ENCODE results near the gene CELF5. TPM values are rescaled to one million over a fixed set of nuclear protein-coding genes. Genes with fewer than 3 reads are reported as not detected.
"Not testable (repeated sequence)": the region's sequence is repeated elsewhere in the genome, so short reads cannot be mapped to it uniquely, and the experiment has no call there.

CELF5 gene
- total RNA-seq, 2 donors from 2014 or later: 0.42 to 0.59 TPM

DNA sequence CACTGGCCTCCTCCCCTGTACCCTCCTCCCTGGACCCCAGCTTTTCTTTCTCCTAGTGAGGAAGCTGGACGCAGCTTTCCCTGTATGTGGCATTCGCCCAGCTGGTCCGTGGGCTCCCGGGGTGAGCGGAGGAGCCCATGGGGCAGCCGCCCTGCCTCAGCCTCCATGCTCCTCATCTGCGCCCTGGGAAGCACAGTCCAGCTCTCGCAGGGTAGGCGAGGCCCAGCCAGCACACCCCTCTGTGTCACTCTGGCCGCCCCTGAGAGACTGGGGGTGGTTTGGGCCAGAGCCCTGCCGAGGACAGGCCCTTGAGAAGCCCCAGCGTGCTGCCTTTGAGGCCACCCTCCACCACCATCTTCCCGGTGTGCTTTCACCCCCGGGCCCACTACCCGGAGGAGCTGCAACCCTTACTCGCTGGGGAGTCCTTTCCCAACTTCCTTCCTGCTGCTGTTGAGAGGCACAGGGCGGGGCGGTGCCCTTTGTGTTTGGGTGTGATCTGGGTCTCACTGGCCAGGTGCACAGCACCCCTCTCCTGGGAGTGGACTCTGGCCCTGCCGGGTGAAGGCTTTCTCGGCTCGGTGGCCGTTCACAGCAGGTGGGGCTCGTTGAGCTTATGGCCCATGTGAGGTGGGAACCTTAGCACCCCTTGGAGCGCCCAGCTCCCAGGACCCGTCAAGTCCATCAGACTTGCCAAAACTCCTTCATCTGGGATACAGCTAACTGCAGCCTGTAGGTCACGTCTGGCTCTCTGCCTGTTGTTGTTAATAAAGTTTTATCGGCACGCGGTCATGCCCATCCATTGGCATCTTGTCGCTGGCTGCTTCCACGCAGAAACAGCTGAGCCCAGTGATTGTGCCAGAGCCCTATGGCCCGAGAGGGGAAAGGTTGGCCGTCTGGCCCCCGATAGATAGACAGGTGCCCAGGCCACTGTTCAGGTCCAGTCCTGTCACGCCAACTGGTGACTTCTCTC lies 35.5 kb upstream of the CELF5 start:
- TF ChIP-seq, protein P1, sequence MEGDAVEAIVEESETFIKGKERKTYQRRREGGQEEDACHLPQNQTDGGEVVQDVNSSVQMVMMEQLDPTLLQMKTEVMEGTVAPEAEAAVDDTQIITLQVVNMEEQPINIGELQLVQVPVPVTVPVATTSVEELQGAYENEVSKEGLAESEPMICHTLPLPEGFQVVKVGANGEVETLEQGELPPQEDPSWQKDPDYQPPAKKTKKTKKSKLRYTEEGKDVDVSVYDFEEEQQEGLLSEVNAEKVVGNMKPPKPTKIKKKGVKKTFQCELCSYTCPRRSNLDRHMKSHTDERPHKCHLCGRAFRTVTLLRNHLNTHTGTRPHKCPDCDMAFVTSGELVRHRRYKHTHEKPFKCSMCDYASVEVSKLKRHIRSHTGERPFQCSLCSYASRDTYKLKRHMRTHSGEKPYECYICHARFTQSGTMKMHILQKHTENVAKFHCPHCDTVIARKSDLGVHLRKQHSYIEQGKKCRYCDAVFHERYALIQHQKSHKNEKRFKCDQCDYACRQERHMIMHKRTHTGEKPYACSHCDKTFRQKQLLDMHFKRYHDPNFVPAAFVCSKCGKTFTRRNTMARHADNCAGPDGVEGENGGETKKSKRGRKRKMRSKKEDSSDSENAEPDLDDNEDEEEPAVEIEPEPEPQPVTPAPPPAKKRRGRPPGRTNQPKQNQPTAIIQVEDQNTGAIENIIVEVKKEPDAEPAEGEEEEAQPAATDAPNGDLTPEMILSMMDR (IDR thresholded peaks at IDR 0.05): no peak
- Histone ChIP-seq H3K9me3 (no peaks in the 10 kb centered on the region), H3K4me3 (peak overlapping the region; percentile 15), H3K27me3 (no peaks in the 10 kb centered on the region), H3K4me1 (peaks cover 30% of the 10 kb centered on the region), H3K27ac (peak overlapping the region; percentile 87), H3K9ac (ENCODE audit: low read depth in 2 of 2, low read length in 2 of 2) (peak overlapping the region; percentile 54 to 94), H3K36me3 (no peaks in the 10 kb centered on the region)
- peak; percentile 93 for DNase-seq
- intact Hi-C loops (cut with DNase I): no loop called here

DNA sequence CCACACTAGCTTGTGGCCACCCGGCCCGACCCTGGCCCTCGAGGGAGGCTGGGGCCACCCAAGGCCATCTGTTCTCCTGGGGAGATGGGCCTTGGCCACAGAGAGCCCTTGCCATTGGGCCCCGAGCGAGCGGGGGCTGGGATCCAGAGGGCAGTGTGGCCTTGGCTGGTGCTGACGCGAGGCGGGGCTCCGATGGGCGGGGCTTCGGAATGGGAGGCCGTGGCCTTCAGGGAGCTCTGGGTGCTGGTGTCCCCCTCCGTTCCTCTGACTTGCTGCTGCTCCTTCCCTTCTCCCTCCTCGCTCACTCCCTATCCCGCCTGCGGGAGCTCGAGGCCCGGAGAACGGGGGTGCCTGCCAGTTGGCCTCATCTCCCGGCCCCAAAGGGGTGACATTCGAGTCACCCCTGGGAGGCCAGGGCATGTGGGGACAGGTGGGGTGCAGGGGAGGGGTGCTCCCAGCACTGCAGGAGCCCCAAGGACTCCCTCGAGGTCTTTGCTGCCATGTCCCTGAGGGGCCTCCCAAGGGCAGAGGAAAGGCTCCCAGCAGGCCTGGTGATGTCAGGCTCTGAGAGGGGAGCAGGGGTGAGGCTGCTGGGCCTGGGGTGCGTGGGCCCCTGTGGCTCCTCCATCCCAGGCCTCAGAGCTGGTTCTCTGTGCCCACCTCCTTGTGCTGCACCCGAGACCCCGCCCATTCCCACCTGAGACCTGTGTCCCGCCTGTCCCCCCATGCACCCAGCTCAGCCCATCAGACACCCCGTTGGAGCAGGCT lies 34.6 kb upstream of the CELF5 start:
- H3K36me3 ChIP-seq: no peaks in the 10 kb centered on the region
- H3K9ac ChIP-seq (ENCODE audit: low read depth in 2 of 2, low read length in 2 of 2): peak overlapping the region in 1 of 2 donors; percentile 14
- H3K9me3 ChIP-seq: no peaks in the 10 kb centered on the region
- H3K4me1 ChIP-seq: peaks cover 30% of the 10 kb centered on the region
- H3K27me3 ChIP-seq: no peaks in the 10 kb centered on the region
- TF ChIP-seq, protein P1 (IDR thresholded peaks at IDR 0.05): no peak
- H3K4me3 ChIP-seq: no peak overlapping the region
- intact Hi-C loops (cut with DNase I): no loop called here
- peak overlapping the region; percentile 87 for H3K27ac ChIP-seq
- DNase-seq: peak; percentile 73

DNA sequence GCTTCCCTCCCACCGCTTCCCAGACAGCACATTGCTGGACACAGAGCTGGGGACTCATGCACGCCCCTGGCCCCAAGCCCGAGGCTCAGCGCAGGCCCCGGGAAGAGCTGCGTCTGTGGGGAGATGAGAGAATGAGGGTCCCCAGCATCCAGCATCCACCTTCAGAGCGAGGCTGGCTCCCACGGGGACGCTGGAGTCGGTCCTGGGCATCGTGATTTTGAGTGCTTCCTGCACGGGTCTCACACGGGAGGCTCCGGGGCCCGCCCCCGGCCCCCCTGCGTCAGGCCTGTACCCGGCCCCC lies 34.0 kb upstream of the CELF5 start:
- Histone ChIP-seq H3K9ac (ENCODE audit: low read depth in 2 of 2, low read length in 2 of 2) (no peak overlapping the region), H3K4me3 (no peak overlapping the region), H3K27me3 (no peaks in the 10 kb centered on the region), H3K36me3 (no peaks in the 10 kb centered on the region), H3K4me1 (peaks cover 30% of the 10 kb centered on the region), H3K9me3 (no peaks in the 10 kb centered on the region), H3K27ac (no peak overlapping the region)
- TF ChIP-seq, protein P1 (IDR thresholded peaks at IDR 0.05): no peak
- intact Hi-C loops (cut with DNase I): no loop called here
- no peak for DNase-seq

DNA sequence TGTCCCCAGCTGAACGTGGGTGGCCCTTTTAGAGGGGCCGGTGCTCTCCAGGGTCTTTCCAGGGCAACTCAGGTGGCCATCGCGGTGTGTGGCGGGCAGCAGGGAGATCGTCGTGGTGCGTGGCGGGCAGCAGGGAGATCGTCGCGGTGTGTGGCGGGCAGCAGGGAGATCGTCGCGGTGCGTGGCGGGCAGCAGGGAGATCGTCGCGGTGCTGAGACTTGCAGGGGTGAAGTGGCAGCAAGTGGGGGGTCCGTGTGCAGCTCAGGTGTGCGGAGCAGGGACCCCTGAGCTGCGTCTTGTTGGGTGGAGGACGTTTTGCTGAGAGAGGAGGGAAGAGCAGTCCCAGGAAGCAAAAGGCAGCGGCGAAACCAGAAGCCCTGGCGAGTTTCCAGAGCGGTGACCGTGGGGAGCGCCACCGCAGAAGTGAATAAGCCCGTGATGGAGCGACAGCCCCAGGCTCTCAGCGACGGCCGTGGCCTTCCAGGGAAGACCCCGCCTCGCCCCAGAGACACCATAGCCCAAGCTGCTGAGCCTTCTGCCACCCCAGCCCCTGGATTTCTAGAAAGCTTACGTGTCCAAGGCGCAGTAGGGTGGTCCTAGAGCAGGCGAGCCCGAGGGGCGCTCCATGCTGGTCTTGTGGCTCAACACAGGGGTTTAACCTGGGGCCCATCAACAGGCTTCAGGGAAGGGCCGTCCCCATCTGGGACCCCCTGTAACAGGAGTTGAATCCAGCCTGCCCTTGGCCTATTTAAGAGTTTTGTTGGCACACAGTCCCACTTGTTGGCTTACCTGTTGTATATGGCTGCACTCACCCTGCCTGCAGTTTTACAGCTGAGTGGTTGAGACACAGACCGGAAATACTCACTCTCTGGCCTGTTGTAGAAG lies 33.3 kb upstream of the CELF5 start:
- no peaks in the 10 kb centered on the region for H3K27me3 ChIP-seq
- intact Hi-C loops (cut with DNase I): no loop called here
- DNase-seq: no peak
- no peak overlapping the region for H3K9ac ChIP-seq (ENCODE audit: low read depth in 2 of 2, low read length in 2 of 2)
- TF ChIP-seq, protein P1 (IDR thresholded peaks at IDR 0.05): no peak
- H3K4me3 ChIP-seq: no peak overlapping the region
- no peaks in the 10 kb centered on the region for H3K9me3 ChIP-seq
- H3K36me3 ChIP-seq: no peaks in the 10 kb centered on the region
- no peak overlapping the region for H3K27ac ChIP-seq
- H3K4me1 ChIP-seq: peaks cover 30% of the 10 kb centered on the region

DNA sequence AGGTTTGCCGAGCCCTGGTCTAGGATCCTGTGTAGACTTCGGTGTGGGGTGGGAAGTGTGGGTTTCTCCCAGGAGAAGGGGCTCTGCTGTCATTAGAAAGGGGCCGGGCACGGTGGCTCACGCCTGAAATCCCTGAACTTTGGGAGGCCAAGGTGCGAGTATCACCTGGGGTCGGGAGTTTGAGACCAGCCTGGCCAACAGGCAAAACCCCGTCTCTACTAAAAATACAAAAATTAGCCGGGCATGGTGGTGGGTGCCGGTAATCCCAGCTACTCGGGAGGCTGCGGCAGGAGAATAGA lies 32.7 kb upstream of the CELF5 start:
- intact Hi-C loops (cut with DNase I); H3K36me3 ChIP-seq: not testable (repeated sequence)

More for the DNA sequence above, 32.7 kb upstream of the CELF5 start:
- H3K9ac ChIP-seq (ENCODE audit: low read depth in 2 of 2, low read length in 2 of 2); H3K9me3 ChIP-seq; H3K27me3 ChIP-seq; H3K27ac ChIP-seq; DNase-seq; H3K4me3 ChIP-seq: not testable (repeated sequence)
- H3K4me1 ChIP-seq: peaks cover 26% of the 10 kb centered on the region

All from colonic mucosa (tissue), 4 donors.